ENCODE data around the gene RASEF.

The RASEF gene

GRCh38 chr9:82930116-82930515, 132.8 kb downstream of the RASEF start:
- in situ Hi-C loops (cut with HindIII; ENCODE audit: low sequenced_read_pairs), result no loop called here
- DNase-seq (ENCODE audit: low read depth), result no peak
- TF ChIP-seq, protein P1, sequence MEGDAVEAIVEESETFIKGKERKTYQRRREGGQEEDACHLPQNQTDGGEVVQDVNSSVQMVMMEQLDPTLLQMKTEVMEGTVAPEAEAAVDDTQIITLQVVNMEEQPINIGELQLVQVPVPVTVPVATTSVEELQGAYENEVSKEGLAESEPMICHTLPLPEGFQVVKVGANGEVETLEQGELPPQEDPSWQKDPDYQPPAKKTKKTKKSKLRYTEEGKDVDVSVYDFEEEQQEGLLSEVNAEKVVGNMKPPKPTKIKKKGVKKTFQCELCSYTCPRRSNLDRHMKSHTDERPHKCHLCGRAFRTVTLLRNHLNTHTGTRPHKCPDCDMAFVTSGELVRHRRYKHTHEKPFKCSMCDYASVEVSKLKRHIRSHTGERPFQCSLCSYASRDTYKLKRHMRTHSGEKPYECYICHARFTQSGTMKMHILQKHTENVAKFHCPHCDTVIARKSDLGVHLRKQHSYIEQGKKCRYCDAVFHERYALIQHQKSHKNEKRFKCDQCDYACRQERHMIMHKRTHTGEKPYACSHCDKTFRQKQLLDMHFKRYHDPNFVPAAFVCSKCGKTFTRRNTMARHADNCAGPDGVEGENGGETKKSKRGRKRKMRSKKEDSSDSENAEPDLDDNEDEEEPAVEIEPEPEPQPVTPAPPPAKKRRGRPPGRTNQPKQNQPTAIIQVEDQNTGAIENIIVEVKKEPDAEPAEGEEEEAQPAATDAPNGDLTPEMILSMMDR (IDR thresholded peaks at IDR 0.05; ENCODE audit: low read depth, low read length, missing control alignments), result no peak
- no peak overlapping the region for H3K4me3 ChIP-seq (ENCODE audit: low read depth, low read length)
